NCI-H2081 (cell line): ENCODE data around the gene CBFA2T3.
"Not testable (repeated sequence)": the region's sequence is repeated elsewhere in the genome, so short reads cannot be mapped to it uniquely, and the experiment has no call there.

Experiments used
- DNase-seq, 2 experiments: peaks; one replicate each; lab custom pipeline; 2025; lab: John Stamatoyannopoulos, UW

CBFA2T3 gene

DNA sequence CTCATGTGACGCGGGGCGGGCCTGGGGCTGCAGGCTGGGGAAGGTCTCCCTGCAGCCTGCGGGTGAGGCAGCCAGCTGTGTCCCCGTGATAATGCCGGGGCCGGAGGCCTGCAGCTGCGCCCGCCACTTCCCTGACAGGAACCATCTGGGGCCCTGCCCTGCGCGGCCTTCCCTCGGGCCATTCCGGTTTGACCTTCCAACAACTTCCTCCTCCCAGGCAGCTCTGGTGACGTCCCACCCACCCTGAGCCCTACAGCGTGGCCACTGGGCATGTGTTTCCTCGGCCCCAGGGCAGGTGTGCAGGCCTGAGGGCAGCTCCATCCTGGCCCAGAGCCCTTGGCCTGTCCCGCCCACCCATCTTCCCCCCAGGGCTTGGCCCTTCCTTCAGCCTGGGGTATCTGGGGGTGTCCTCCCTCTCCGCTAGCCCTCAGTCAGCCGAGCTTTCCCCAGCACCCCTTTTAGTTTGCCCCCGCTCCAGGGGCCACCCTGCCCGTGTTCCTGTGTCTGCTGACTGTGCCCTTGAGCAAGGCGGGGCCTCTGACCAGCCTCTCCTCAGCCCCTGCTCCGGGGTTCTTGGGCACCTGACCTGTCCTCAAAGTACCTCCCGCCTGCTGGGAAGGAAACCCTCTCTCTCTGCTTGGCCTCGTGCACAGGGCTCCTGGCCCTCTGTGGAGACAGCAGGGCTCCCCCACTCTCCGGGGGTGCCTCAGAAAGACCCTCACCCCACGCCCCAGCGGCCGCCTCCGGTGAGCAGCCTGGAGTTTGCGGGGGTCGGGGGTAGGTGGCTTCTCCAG, at the start of gene CBFA2T3:
CBFA2T3 (minus strand) TSS at position 190 of the 794 bp plus-strand sequence. CDS start 400 bp downstream, outside the sequence.
- DNase-seq, result no peak

DNA sequence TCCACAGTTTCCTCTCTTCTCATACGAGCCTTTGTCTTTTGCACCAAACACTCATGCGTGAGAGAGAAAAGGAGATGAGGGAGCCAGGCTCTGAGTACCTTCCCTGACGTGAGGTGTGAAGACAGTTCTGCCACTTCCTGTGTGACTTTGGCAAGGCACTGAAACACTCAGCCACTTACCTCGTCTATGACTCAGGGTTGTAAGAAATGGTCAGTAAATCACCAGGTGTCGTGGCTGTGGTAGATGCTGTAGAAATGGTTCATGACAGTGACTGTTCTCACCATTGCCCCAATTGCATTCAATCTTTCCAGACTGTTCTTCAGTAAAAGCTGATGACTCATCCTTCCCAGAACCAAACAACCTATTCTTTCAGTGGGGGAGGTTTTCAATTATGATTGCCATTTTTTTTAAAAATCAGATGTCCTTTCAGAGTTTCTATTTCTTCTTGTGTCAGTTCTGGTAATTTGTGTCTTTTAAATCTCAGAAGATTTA, 49.2 kb upstream of the CBFA2T3 start:
- DNase-seq, result no peak

DNA sequence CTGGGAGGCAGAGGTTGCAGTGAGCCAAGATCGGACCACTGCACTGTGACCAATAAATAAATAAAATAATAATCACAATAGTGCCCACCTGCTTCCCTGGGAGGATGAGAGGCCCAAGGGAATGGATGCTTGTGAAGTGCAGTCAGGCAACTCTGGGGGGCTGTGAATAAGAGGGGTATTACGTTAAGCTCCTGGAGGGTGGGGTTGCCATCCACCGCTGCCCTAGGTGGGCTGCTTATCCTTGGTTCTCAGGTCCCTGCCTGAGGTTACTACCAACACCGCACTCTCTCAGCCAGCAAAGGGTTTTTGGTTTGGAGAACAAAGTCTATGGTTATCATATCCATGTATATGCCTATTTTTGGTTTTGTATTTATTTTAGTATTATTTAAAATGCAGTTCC, 48.6 kb upstream of the CBFA2T3 start:
- no peak for DNase-seq

DNA sequence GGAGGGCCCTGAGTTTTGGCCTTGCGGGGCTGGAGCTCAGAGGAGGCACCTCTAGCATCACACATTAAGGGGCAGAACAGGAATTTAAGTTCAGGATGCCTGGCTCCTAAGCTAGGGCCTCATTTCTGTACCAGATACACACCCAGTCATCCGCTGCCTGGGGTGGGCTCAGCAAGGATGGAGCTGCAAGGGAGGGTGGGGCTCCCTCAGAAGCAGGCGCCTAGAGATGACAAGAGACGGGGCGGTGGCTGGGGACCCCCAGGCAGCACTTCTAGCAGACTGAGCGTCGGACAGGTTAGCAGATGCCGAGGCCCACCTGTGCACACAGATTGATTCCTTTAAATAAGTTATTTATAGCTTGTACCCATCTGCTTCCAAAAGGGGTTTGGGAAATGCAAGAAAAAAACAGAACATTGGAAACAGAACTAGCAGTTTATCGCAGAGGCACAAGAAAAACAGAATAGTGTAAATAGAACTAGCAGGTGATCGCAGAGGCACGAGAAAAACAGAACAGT, 47.6 kb upstream of the CBFA2T3 start:
- no peak for DNase-seq

DNA sequence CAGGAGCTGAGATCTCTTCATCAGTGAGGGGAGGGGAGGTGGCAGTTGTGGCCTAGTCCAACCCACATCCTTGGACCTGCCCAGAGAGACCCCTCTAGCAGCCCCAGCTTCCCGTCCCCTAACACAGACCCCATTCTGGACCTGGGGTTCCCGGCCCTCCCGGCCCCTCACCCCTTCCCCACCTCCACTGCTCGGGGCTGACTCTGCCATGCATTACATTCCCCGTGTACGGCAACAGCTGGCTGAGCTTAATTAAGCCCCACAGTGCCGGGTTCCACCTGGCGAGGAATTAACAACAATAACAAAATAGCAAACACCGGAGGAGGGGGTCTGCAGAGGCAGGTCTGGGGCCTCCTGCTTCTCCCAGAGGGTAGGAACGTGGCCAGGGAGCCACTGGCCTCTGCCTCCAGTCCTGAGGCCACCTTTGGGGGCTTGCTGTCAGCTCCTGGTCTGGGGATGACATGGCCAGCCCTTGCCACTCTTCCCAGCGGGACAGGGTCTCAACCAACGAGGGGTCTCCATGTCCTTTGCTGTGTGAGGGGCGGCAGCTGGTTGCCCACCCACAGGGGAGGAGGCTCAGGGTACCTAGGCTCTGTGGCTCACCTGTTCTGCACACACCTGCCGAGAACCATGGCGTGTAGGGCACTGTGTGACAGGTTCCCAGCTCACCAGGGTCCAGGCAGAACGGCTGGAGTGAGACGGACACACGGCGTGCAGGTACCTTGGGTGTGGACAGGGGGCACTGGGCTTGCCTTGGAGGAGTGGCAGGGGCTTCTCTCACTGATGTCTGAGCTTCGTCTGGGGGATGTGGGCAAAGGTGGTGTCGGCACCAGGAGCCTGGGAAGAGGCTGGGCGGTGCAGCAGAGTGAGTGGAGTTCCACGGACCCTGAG, 46.9 kb upstream of the CBFA2T3 start:
- no peak for DNase-seq

DNA sequence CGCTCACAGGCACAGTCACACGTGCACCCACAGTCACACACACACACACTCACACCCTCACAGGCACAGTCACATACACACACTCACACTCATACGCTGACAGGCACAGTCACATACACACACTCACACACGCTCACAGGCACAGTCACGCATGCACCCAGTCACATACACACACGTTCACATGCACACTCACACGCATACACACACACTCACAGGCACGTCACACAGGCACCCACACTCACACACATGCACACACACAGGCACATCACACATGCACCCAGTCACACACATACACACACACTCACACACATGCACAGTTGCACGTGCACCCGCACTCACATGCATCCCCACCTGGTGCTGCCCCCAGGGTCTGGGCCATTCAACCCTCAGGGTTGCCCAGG, 46.1 kb upstream of the CBFA2T3 start:
- no peak for DNase-seq

DNA sequence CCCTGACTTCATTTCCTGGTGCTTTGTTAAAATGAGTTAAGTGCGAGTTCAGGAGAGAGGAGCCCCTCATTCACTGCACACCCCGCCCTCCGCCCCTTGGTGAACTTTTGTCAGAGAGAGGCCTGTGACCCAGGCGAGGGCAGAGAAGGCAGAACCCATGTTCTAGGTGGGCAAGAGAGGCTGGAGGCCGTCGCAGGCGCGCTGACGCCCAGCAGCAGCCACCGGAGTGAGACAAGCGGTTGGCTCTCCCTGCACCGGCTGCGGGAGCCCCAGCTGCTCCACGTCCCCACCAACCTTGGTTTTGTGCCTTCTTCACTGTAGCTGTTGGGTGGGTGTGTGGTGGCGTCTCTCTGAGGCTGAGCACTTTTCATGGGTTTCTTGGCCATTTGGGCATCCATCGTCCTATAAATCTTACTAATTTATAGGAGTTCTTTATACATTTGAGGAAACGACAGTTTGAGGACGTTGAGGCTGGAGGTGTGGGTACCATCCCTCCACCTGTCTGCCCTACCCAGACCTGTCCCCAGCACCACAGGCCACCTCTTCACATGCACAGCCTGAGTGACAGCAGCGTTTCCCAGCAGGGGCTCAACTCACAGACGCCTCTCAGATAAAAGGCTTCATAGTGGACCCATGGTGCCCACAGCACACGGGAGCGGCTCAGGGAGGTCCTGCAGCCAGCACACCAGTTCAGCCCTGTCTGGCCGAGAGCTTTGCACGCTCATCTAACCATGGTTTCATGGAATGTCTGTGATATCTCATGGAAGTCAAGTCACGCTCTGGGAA, 45.2 kb upstream of the CBFA2T3 start:
- no peak for DNase-seq

DNA sequence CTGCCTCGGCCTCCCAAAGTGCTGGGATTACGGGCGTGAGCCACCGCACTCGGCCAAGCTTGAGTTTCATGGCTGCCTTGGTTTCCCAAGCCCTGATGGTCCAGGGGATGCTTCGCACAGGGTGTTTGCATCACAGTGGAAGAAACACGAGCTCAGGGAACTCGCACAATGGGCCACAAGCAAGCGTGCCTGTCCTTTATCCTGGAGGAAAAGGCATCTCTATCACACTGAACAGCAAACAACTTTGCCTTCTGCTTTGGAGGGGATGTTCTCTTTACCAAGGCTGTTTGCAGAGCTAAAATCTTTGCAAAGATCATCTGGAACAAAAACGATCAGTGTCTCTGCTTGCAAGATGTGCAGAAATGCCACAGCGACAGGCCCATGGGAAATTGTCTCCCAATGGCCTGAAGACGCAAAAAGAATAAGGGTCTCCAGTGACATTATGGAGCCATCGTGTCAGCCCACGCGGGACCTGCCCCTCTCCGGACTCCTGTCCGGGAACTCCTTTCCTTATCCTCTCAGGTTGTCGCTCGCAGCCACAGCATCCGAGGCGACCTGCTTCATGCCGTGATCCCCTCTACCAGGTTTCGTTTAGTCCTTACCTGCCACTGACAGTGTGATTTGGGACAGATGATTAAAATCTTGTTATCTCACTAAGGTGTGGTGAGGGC, 44.1 kb upstream of the CBFA2T3 start:
- no peak for DNase-seq

DNA sequence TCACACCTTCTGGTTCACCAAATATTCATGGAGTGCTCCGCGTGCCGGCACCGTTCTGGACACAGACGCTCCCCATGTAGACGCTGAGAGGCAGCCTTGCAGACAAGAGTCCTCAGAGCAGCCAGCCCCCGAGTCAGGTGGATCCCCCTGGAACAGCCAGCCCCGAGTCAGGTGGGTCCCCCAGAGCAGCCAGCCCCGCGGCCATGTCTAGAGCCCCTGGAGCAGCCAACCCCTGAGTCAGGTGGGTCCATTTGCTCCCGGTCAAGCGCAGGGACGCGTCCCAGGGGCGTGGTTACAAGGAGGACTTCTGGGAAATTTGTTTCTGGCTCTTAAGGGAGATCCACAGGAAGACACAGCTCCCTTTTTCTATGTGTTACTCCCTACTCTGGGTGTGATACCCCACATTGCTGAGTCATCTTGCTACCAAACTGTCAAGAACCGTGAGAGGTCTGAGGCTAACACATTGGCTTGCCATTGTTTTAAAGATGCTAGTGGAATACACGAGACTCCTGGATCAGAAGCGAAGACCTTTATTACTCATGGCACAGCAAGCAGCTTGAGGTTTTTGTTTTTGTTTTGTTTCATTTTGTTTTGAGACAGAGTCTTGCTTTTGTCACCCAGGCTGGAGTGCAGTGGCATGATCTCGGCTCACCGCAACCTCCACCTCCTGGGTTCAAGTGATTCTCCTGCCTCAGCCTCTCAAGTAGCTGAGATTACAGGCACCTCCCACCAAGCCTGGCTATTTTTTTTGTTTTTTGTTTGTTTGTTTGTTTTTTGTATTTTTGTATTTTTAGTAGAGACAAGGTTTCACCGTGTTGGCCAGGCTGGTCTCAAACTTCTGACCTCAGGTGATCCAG, 43.3 kb upstream of the CBFA2T3 start:
- DNase-seq, result no peak

DNA sequence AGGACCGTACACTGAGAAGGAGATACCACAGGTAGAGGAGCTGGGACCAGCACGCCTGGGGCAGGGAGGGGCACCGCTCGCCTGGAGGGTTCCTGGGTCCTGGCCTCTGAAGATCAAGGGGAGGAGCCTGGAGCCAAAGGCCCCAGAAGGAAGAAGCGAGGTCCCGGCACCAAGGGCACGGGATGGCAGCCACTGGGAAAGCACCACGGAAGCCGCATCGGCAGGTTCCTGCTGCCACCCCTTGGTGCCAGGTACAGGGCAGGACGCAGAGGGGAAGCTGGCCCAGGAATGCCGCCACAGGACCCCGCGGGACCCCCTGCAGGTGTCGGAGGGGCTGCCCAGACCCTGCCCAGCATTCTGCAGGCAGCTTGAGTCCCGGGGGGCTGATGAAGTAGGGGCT, 42.5 kb upstream of the CBFA2T3 start:
- no peak for DNase-seq

DNA sequence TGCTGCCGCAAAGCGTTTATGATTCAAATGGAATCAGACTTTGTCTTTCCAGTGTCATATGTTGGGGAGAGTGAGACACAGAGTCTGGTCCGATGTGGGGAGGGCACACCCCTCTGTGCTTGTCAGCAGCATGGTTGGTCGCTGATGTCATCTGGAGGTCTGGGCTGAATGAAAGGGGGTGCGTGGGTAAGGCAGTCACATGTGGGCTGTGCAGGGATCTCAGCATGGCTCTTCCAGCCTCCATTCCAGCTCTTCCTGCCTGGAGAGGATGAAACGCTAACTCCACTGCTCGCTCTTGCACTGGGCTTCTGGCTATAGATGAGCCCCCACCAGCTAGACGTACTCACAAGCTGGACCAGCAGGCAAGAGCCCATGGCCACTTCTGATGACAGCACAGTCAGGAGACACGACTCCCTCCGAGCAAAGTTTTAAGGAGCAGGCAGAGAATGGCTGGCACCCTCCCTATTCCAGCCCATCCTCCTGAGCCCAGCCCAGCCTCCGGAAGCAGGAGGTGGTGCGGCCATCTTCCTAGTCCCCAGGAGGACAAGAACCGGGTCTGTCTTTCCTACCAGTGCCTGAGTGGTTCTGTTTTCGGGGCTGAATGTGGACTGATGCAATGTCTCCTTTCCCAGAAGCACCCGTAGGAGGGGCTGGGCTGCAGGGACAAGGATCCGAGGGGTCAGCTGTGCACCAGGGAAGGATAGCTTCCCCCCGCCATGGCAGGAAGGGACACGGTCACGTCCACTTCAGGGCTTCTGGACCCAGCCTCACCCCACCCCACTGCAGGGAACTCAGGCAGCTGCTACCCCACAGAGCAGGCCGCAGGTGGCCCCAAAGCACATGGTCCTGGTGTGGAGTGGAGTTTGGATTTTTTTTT, 41.5 kb upstream of the CBFA2T3 start:
- no peak for DNase-seq

DNA sequence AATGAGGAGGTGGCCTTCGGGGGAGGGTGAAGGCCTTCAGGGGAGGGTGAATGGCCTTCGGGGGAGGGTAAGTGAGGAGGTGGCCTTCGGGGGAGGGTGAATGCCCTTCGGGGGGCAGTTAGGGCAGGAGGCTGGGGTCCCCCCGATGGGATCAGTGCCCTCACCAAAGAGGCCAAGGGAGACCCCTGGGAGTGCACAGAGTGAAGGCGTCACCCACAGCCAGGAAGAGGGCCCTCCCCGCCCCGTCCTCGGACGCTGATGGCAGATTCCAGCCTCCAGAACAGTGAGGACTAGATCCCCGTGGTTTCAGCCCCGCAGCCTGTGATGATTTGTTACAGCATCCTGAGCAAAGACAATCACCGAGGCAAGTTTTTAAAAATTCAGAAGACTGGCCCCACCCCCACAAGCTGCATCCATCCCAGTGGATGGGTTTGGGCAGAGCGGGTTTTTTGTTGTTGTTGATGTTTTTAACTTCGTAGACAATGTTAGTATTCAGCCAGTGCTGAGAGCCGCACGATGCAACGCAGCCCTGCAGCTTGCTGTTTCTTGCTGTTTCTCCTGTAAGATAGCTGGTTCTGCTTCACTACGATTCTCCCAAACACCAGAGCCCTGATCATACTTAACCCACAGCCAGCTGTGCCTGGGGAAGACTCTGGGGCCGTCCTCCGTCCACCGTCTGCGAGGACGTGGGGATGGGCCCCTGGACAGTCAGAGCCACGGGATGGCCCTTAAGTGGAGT, 40.7 kb upstream of the CBFA2T3 start:
- no peak for DNase-seq

DNA sequence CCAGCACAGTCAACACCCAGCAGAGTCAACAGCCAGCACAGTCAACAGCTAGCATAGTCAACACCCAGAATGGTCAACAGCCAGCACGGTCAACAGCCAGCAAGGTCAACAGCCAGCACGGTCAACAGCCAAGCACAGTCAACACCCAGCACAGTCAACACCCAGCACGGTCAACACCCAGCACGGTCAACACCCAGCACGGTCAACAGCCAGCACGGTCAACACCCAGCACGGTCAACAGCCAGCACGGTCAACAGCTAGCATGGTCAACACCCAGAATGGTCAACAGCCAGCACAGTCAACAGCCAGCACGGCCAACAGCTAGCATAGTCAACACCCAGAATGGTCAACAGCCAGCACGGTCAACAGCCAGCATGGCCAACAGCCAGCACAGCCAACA, 39.6 kb upstream of the CBFA2T3 start:
- DNase-seq, result not testable (repeated sequence)

DNA sequence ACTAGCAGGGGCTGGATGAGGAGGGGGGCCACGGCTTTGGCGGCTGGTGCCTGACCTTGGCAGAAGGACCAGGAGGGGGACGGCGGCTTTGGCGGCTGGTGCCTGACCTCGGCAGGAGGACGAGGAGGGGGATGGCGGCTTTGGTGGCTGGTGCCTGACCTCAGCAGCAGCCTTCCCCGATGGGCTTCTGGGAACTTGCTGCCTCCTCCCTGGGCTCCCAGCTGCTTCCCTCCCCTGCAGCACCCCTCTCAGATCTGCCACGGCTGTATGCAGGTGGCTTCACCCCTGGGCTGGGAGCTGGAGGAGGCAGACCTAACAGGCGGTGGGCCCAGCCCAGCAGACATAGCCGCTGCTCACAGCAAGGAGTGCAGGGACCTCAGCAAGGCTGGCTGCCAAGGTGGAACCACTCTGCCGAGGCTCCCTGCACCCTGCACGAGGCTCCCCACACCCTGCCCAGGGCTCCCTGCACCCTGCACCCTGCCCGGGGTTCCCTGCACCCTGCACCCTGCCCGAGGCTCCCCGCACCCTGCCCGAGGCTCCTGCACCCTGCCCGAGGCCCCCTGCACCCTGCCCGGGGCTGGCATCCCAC, 38.4 kb upstream of the CBFA2T3 start:
- DNase-seq, result no peak

DNA sequence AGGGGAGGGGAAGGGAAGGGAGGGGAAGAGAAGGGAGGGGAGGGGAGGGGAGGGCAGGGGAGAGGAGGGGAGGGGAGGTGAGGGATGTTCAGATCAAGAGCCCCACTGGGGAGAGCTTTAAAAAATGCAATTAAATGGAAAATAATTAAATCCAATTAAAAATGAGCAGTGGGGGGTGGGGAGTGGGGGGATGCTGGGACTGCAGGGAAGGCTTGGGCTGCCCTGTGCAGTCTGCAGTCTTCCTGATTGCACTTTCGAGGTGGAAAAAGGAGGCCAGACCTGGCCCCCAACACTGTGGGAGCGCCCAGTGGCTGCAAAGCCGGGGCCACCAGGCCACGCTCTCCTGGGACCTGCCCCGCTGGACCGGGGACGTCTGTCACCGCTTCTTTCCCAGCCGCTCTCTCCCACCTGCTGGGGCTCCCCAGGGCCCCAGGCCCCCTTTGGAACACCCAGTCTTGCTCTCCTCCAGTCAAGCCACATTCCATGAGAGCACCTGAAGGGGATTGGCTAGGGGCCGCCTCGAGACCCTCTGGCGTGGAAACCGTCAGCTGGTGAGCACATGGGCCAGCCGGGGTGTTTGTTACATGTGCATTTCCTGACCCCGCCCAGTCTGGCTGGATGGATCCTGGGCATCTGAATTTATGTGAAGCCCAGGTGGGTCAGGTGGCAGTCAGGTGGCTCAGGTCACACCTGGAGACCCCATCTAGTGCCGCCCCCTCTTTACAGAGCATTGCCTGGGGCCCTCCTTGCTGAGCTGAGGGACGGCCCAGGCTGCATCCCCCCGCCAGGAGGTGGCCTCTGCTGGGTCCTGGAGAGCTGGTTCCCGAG, 37.6 kb upstream of the CBFA2T3 start:
- DNase-seq, result no peak

DNA sequence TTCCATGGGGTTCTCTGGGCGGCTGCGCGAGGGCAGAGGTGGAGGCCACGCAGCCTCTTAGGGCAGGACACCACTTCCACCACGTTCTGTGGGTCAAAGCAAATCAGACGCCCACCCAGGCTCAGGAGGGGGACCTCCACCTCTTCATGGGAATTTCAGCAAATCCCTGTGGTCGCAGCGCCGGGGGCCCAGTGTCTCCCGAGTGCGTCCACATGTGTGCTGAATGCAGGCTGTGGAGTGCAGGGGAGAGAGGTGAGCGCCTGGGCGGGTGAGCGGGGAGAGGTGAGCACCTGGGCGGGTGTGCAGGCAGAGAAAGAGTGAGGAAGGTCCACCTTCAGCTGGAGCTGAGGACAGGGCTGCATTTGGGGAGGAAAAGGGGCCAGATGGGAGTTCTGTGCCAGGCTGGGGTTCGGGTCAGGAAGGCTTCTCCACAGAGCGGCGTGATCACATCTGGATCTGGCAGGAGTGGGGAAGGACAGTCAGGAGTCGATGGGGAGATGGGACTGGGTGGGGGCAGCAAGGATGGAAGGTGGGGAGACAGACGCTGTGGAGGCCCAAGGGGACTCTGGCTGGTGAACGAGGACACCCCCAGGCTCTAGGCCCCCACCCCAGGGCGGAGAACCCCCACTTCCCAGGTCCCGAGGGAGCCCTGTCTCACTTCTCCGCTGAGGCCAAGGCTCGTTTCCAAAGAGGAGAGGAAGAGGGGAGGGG, 36.8 kb upstream of the CBFA2T3 start:
- no peak for DNase-seq

DNA sequence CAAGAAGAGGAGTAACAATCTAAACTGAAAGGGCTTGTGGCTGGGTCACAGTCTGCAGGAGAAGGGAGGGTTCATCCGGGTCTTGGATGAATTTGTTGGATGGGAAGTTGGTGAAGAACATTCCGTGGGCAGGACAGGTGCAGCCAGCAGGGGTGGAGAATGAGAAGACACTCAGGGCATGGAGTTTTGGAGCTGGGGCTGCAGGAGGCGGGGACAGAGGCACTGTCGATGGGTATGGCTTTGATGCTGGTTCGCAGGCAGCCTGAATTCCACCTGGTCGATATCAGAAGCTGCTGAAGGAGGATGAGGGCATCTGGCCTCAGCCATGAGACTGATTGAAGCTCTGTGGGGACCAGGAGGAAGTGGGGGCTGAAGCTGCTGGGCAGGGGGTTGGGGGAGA, 36.1 kb upstream of the CBFA2T3 start:
- no peak for DNase-seq
